ENCODE measurements around the gene WDR11.

The WDR11 gene

DNA sequence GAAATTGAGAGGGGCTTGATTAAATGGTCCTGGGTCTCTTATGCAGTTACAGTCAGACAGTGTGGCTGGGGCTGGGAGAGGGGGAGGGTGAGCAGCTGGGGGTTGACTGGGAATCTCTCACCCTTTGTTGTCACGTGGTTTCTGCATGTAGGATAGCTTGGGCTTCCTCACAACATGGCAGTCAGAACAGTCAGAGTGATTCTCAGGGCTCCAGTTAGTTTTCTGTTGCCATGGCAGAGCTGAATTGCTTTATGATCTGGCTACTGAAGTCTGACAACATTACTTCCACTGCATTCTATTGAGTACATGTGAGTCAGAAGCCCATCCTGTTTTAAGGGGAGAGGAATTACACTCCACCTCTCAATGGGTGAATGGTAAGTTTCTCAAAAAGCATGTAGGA, 102.7 kb downstream of the WDR11 start:
- Histone ChIP-seq H2AFZ (no peak overlapping the region), H3K9me3 (ENCODE audit: control insufficient read depth, low read length) (no peaks in the 10 kb centered on the region), H3K4me1 (no peaks in the 10 kb centered on the region), H3K79me2 (no peaks in the 10 kb centered on the region), H3K4me3 (ENCODE audit: low read depth, low read length) (no peak overlapping the region), H3K4me2 (ENCODE audit: low read length) (no peak overlapping the region), H3K9ac (no peak overlapping the region), H3K27ac (no peak overlapping the region), H3K36me3 (ENCODE audit: control insufficient read depth, insufficient read depth, low read length) (no peaks in the 10 kb centered on the region), H3K27me3 (ENCODE audit: control insufficient read depth, insufficient read depth, low read length) (no peaks in the 10 kb centered on the region)
- TF ChIP-seq, protein P1, sequence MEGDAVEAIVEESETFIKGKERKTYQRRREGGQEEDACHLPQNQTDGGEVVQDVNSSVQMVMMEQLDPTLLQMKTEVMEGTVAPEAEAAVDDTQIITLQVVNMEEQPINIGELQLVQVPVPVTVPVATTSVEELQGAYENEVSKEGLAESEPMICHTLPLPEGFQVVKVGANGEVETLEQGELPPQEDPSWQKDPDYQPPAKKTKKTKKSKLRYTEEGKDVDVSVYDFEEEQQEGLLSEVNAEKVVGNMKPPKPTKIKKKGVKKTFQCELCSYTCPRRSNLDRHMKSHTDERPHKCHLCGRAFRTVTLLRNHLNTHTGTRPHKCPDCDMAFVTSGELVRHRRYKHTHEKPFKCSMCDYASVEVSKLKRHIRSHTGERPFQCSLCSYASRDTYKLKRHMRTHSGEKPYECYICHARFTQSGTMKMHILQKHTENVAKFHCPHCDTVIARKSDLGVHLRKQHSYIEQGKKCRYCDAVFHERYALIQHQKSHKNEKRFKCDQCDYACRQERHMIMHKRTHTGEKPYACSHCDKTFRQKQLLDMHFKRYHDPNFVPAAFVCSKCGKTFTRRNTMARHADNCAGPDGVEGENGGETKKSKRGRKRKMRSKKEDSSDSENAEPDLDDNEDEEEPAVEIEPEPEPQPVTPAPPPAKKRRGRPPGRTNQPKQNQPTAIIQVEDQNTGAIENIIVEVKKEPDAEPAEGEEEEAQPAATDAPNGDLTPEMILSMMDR (IDR thresholded peaks at IDR 0.05) = no peak

Measured in parathyroid adenoma (tissue), 2 donors.